ENCODE results near the gene PIAS3. TPM values are rescaled to one million over a fixed set of nuclear protein-coding genes. Genes with fewer than 3 reads are reported as not detected.

The PIAS3 gene
- total and polyA plus RNA-seq, 10 donors = 10.1 to 29.5 (median 20.6) TPM

GRCh38 chr1:145886390-145886789, 27.5 kb upstream of the PIAS3 start:
- DNase-seq = no peak
- TF ChIP-seq POLR2A (IDR thresholded peaks at IDR 0.05) = no peak
- TF ChIP-seq CTCF (IDR thresholded peaks at IDR 0.05 in 8 of 11, conservative IDR thresholded peaks at IDR 0.05 in 3 of 11) = no peak
- TF ChIP-seq POLR2AphosphoS5 (IDR thresholded peaks at IDR 0.05) = no peak
- intact Hi-C loops (cut with DNase I; ENCODE audit: low total_unique reads) = no loop called here
- Histone ChIP-seq H3K27me3 (replicated peaks in 1 of 7) (peaks cover 0 to 24% (median 0%) of the 10 kb centered on the region in 7 donors), H3K27ac (peak overlapping the region in 1 of 8 donors; percentile 81), H3K4me1 (peaks cover 3 to 32% (median 19%) of the 10 kb centered on the region in 6 donors), H3K4me3 (peak overlapping the region in 7 of 8 donors; percentile 59 to 87 (median 84)), H3K36me3 (no peaks in the 10 kb centered on the region), H3K9me3 (no peaks in the 10 kb centered on the region)
- 46 to 53% (median 51%) methylated on average over 11 of the region's 11 CpGs for WGBS, 5 donors

GRCh38 chr1:145885738-145886287, 26.9 kb upstream of the PIAS3 start, which contains the start of gene ANKRD35:
ANKRD35 (minus strand) TSS chr1:145885866; CDS start chr1:145885758, 108 bp downstream.
- DNase-seq = peak; percentile 98
- H3K27ac ChIP-seq = peak within 1 kb of the TSS in 3 of 8 donors; percentile 36 to 81 (median 58)
- TF ChIP-seq CTCF (IDR thresholded peaks at IDR 0.05 in 8 of 11, conservative IDR thresholded peaks at IDR 0.05 in 3 of 11) = no peak
- TF ChIP-seq POLR2A (IDR thresholded peaks at IDR 0.05) = no peak
- TF ChIP-seq POLR2AphosphoS5 (IDR thresholded peaks at IDR 0.05) = peak in 2 of 3 donors; percentile 37 to 49
- peaks cover 0 to 24% (median 0%) of the 10 kb centered on the region in 7 donors for H3K27me3 ChIP-seq (replicated peaks in 1 of 7)
- H3K4me3 ChIP-seq = peak within 1 kb of the TSS; percentile 59 to 87 (median 84)
- 1 to 4% (median 1%) methylated on average over 33 to 36 of the region's 36 CpGs for WGBS, 5 donors
- peaks cover 0 to 27% (median 15%) of the 10 kb centered on the region in 6 donors for H3K4me1 ChIP-seq
- H3K36me3 ChIP-seq = no peaks in the 10 kb centered on the region
- intact Hi-C loops (cut with DNase I; ENCODE audit: low total_unique reads) = no loop called here
- no peaks in the 10 kb centered on the region for H3K9me3 ChIP-seq

GRCh38 chr1:145884675-145885074, 25.8 kb upstream of the PIAS3 start:
- no peak for TF ChIP-seq CTCF (IDR thresholded peaks at IDR 0.05 in 8 of 11, conservative IDR thresholded peaks at IDR 0.05 in 3 of 11)
- TF ChIP-seq POLR2A (IDR thresholded peaks at IDR 0.05) = no peak
- TF ChIP-seq POLR2AphosphoS5 (IDR thresholded peaks at IDR 0.05) = no peak

GRCh38 chr1:145879775-145880174, 20.9 kb upstream of the PIAS3 start:
- Histone ChIP-seq H3K27me3 (replicated peaks in 1 of 7) (peaks cover 0 to 23% (median 0%) of the 10 kb centered on the region in 7 donors), H3K4me3 (no peak overlapping the region), H3K27ac (no peak overlapping the region), H3K36me3 (no peaks in the 10 kb centered on the region), H3K9me3 (no peaks in the 10 kb centered on the region), H3K4me1 (peaks cover 0 to 3% (median 0%) of the 10 kb centered on the region in 6 donors)
- intact Hi-C loops (cut with DNase I; ENCODE audit: low total_unique reads) = no loop called here
- TF ChIP-seq POLR2AphosphoS5 (IDR thresholded peaks at IDR 0.05) (no peak), CTCF (IDR thresholded peaks at IDR 0.05 in 8 of 11, conservative IDR thresholded peaks at IDR 0.05 in 3 of 11) (no peak), POLR2A (IDR thresholded peaks at IDR 0.05) (no peak)
- WGBS, 5 donors = 53 to 63% (median 60%) methylated on average over 5 of the region's 5 CpGs
- DNase-seq = no peak

More at GRCh38 chr1:145884675-145885074, 25.8 kb upstream of the PIAS3 start:
- Histone ChIP-seq H3K36me3 (no peaks in the 10 kb centered on the region), H3K4me3 (no peak overlapping the region), H3K27ac (no peak overlapping the region), H3K27me3 (replicated peaks in 1 of 7) (peaks cover 0 to 24% (median 0%) of the 10 kb centered on the region in 7 donors), H3K4me1 (peaks cover 0 to 27% (median 15%) of the 10 kb centered on the region in 6 donors), H3K9me3 (no peaks in the 10 kb centered on the region)
- intact Hi-C loops (cut with DNase I; ENCODE audit: low total_unique reads) = no loop called here
- WGBS, 5 donors = 75 to 96% (median 81%) methylated on average over 1 of the region's 1 CpG
- DNase-seq = no peak
